ENCODE results near the gene TXNRD3. TPM values are rescaled to one million over a fixed set of nuclear protein-coding genes. Genes with fewer than 3 reads are reported as not detected.

TXNRD3 gene
- total and polyA plus RNA-seq, 2 of the 4 experiments (the other 2 are of a cell fraction) = 3.9 to 8.4 TPM

GRCh38 chr3:126649556-126650092 is 5.3 kb downstream of the TXNRD3 start:
- Histone ChIP-seq H3K9me3 (ENCODE audit: control insufficient read depth, insufficient read depth, low read length) (no peaks in the 10 kb centered on the region), H3K36me3 (ENCODE audit: control insufficient read depth, insufficient read depth, low read length) (peaks cover 1% of the 10 kb centered on the region; the same call in 1 of the 2 replicates), H2AK9ac (replicated peaks; ENCODE audit: low read depth, low read length, poor library complexity) (no peak overlapping the region), H2BK15ac (ENCODE audit: low read depth, low read length) (no peak overlapping the region), H4K91ac (ENCODE audit: insufficient read depth, low read depth, low read length) (no peak overlapping the region), H2AFZ (replicated peaks; ENCODE audit: low read length, poor library complexity) (no peak overlapping the region), H3K18ac (ENCODE audit: low read depth, low read length) (no peak overlapping the region), H2BK120ac (ENCODE audit: low read depth, low read length) (no peak overlapping the region), H3K27ac (ENCODE audit: insufficient read depth, low read length) (no peak overlapping the region), H4K20me1 (ENCODE audit: insufficient read depth, low read length) (no peaks in the 10 kb centered on the region), H3K79me1 (ENCODE audit: low read depth in 1 of 2, low read length in 2 of 2) (peaks cover 0 to 5% of the 10 kb centered on the region in 2 experiments; a peak in 3 of 4 replicates), H3K56ac (ENCODE audit: extremely low read depth, insufficient read depth, low read length) (no peak overlapping the region), H3K4me3 (ENCODE audit: insufficient read depth, low read depth, low read length) (no peak overlapping the region), H3K9ac (ENCODE audit: low read depth, low read length) (no peak overlapping the region), H2BK5ac (ENCODE audit: low read depth, low read length, poor library complexity, severe bottlenecking) (no peak overlapping the region), H4K8ac (ENCODE audit: low read depth in 2 of 2, low read length in 2 of 2) (no peak overlapping the region), H3K4me2 (ENCODE audit: low read depth, low read length) (no peak overlapping the region), H3K23ac (ENCODE audit: low read depth, low read length) (no peak overlapping the region), H2BK20ac (ENCODE audit: low read depth, low read length) (no peak overlapping the region), H3K14ac (replicated peaks; ENCODE audit: low read depth, low read length) (0 out of 2 replicates have a peak overlapping the region, but pooled peaks have one; percentile 77), H3K27me3 (ENCODE audit: control insufficient read depth, insufficient read depth, low read length) (no peaks in the 10 kb centered on the region), H3K4me1 (ENCODE audit: control insufficient read depth, insufficient read depth, low read length) (no peaks in the 10 kb centered on the region), H4K5ac (ENCODE audit: low read depth, low read length) (no peak overlapping the region), H3K4ac (ENCODE audit: low read depth, low read length) (no peak overlapping the region), H3K9me1 (ENCODE audit: insufficient read depth, low read length) (peaks cover 2% of the 10 kb centered on the region), H2AK5ac (ENCODE audit: low read depth, low read length) (no peak overlapping the region)
- ChIA-PET POLR2A (ENCODE audit: unreplicated experiment) (no interaction called here), CTCF (no interaction called here)
- TF ChIP-seq CEBPB (IDR thresholded peaks at IDR 0.05; ENCODE audit: low read depth, low read length) = peak; percentile 75
- no peak for TF ChIP-seq ELK1 (IDR thresholded peaks at IDR 0.05; ENCODE audit: borderline replicate concordance, low read depth, low read length)
- peak; percentile 50 for DNase-seq
- in situ Hi-C loops (cut with MboI; ENCODE audit: low sequenced_read_pairs) = no loop called here
- intact Hi-C loops (cut with micrococcal nuclease) = no loop called here
- dilution Hi-C loops (cut with HindIII; ENCODE audit: low sequenced_read_pairs, unreplicated experiment) = no loop called here
- peak; percentile 30; the same call in 1 of the 2 replicates for ATAC-seq (ENCODE audit: low read depth)
- BruUV-seq (replicated peaks) = no TSS peak
- WGBS, 2 experiments (ENCODE audit: extremely low coverage in 2 of 2, insufficient read length in 1 of 2) = no CpG with 5 or more reads among the region's 2 CpGs
